ENCODE measurements around the gene ANO4. TPM values are rescaled to one million over a fixed set of nuclear protein-coding genes. Genes with fewer than 3 reads are reported as not detected.

ANO4 gene
- total and polyA plus RNA-seq, 2 of the 8 experiments (the other 6 are each of a cell fraction or from before 2014, with no cell fraction given) = 1.1 to 3.4 TPM

GRCh38 chr12:100955139-100955538 lies 160.6 kb downstream of the ANO4 start:
- Histone ChIP-seq H3K27ac (ENCODE audit: low read depth, low read length) (no peak overlapping the region), H3K9me3 (ENCODE audit: insufficient read depth in 2 of 2, low read depth in 1 of 2, low read length in 1 of 2) (no peaks in the 10 kb centered on the region), H2BK120ac (replicated peaks; ENCODE audit: low read depth, low read length) (peak overlapping the region; percentile 31), H3K4me2 (ENCODE audit: insufficient read depth in 1 of 2, low read depth in 2 of 2, low read length in 2 of 2) (peak overlapping the region in 1 of 2 experiments; percentile 45; a peak in 2 of 4 replicates), H4K8ac (ENCODE audit: extremely low read depth, insufficient read depth, low read length) (no peak overlapping the region), H3K27me3 (replicated peaks in 1 of 4; ENCODE audit: control insufficient read depth in 3 of 4, extremely low read depth in 1 of 4, insufficient read depth in 3 of 4, low read length in 3 of 4) (no peaks in the 10 kb centered on the region), H2BK12ac (ENCODE audit: low read depth, low read length) (peak overlapping the region; percentile 60), H3K4me1 (replicated peaks in 1 of 4; ENCODE audit: control insufficient read depth in 3 of 4, insufficient read depth in 4 of 4, low read length in 3 of 4) (peaks cover 3 to 24% (median 19%) of the 10 kb centered on the region in 4 experiments), H2AK5ac (ENCODE audit: low read depth, low read length) (peak overlapping the region; percentile 58; the same call in 1 of the 2 replicates), H3K18ac (ENCODE audit: extremely low read depth, low read length) (peak overlapping the region; percentile 21; the same call in 1 of the 2 replicates), H3K4me3 (ENCODE audit: extremely low read depth in 1 of 4, insufficient read depth in 2 of 4, low read depth in 3 of 4, low read length in 4 of 4) (no peak overlapping the region), H3K56ac (replicated peaks; ENCODE audit: insufficient read length, low read depth, low read length) (no peak overlapping the region), H3K14ac (ENCODE audit: insufficient read length) (no peak overlapping the region), H3K36me3 (ENCODE audit: control insufficient read depth in 2 of 4, insufficient read depth in 4 of 4, low read length in 3 of 4) (no peaks in the 10 kb centered on the region), H4K20me1 (replicated peaks in 1 of 2; ENCODE audit: control insufficient read depth in 1 of 2, insufficient read depth in 2 of 2, low read length in 2 of 2) (no peaks in the 10 kb centered on the region), H3K4ac (replicated peaks; ENCODE audit: insufficient read length, low read depth, low read length) (no peak overlapping the region), H2BK20ac (ENCODE audit: low read length) (peak overlapping the region; percentile 28; the same call in 1 of the 2 replicates), H4K91ac (replicated peaks; ENCODE audit: insufficient read length, low read length) (no peak overlapping the region), H3K79me1 (ENCODE audit: low read depth, low read length) (no peaks in the 10 kb centered on the region), H3K9ac (replicated peaks in 1 of 4; ENCODE audit: extremely low read depth in 1 of 4, low read depth in 3 of 4, low read length in 3 of 4) (no peak overlapping the region), H3K23ac (ENCODE audit: insufficient read length) (no peak overlapping the region), H2BK15ac (ENCODE audit: low read length) (no peak overlapping the region), H2BK5ac (ENCODE audit: low read depth, low read length) (peak overlapping the region; percentile 61; the same call in 1 of the 2 replicates), H2AFZ (ENCODE audit: low read length) (no peak overlapping the region), H4K5ac (ENCODE audit: insufficient read length, low read depth, low read length) (no peak overlapping the region), H3K23me2 (ENCODE audit: low read depth, low read length) (no peaks in the 10 kb centered on the region), H3K79me2 (ENCODE audit: control insufficient read depth in 1 of 2, insufficient read depth in 2 of 2, low read length in 2 of 2) (no peaks in the 10 kb centered on the region)
- 66% methylated on average over 4 of the region's 4 CpGs; no CpG with 5 or more reads in 1 of the 2 experiments for WGBS, 2 experiments (ENCODE audit: extremely low coverage in 1 of 2, insufficient coverage in 1 of 2, insufficient read length in 1 of 2, insufficient replicate concordance in 2 of 2, low coverage in 1 of 2, low lambda C conversion rate in 2 of 2, missing lambda C conversion rate in 1 of 2)
- no peak for FAIRE-seq
- ChIA-PET CTCF (ENCODE audit: partially characterized antibody) (interaction anchor here (0.7 kb wide), 1 partner anchor 9 kb away, joined by 5 read pairs; no protein-coding TSS in a partner anchor), POLR2A (ENCODE audit: partially characterized antibody) (interaction anchor here (2.1 kb wide), 1 partner anchor 32 kb away, joined by 4 read pairs; no protein-coding TSS in a partner anchor)
- DNase-seq (ENCODE audit: low read depth in 1 of 2, low spot score in 2 of 2) = no peak
- TF ChIP-seq KDM1A (IDR thresholded peaks at IDR 0.05; ENCODE audit: borderline replicate concordance, low read length) = no peak
- peak; percentile 88 for TF ChIP-seq TEAD4 (IDR thresholded peaks at IDR 0.05; ENCODE audit: low read depth, low read length)
- no peak for TF ChIP-seq CBX5 (IDR thresholded peaks at IDR 0.05; ENCODE audit: low read depth, low read length)
- no peak for TF ChIP-seq PHF8 (conservative IDR thresholded peaks at IDR 0.05; ENCODE audit: low read depth, low read length)
- no peak for TF ChIP-seq CTBP2 (IDR thresholded peaks at IDR 0.05; ENCODE audit: borderline replicate concordance, insufficient read depth, insufficient read length, low read length)
- TF ChIP-seq BRCA1 (IDR thresholded peaks at IDR 0.05; ENCODE audit: low read depth, low read length) = no peak
- TF ChIP-seq RFX5 (IDR thresholded peaks at IDR 0.05; ENCODE audit: borderline replicate concordance, low read depth, low read length) = no peak
- TF ChIP-seq TAF7 (optimal IDR thresholded peaks at IDR 0.05; ENCODE audit: borderline replicate concordance, low read depth, low read length) = no peak
- TF ChIP-seq JUN (IDR thresholded peaks at IDR 0.05; ENCODE audit: low read depth, low read length) = peak; percentile 87
- TF ChIP-seq FOSL1 (IDR thresholded peaks at IDR 0.05; ENCODE audit: insufficient read depth, low read depth, low read length) = 0 out of 2 replicates have a peak, but pooled peaks have one; percentile 28
- no peak for TF ChIP-seq KDM5A (IDR thresholded peaks at IDR 0.05; ENCODE audit: low read length)
- no peak for TF ChIP-seq CHD2 (IDR thresholded peaks at IDR 0.05; ENCODE audit: low read length)
- no peak for TF ChIP-seq NANOG (IDR thresholded peaks at IDR 0.05; ENCODE audit: insufficient read depth, low read depth, low read length, poor library complexity, severe bottlenecking)
